CD4-positive, alpha-beta T cell (primary cell): ENCODE measurements around the gene VCAN. TPM values are rescaled to one million over a fixed set of nuclear protein-coding genes. Genes with fewer than 3 reads are reported as not detected.

Source experiments
- ATAC-seq: fragments of 200-7000 bp; cut with Tn5 transposase; one replicate; pipeline ENCODE4 v1.10.0; 2022; ENCODE audit warnings: mild to moderate bottlenecking; ENCODE audit not compliant: poor library complexity
- CTCF ChIA-PET: fragments of 350-600 bp; sonication (Branson Sonifier 250); formaldehyde crosslinking; loops from one replicate; lab custom pipeline; 2021; ENCODE audit warnings: antibody characterized with exemption, inconsistent platforms; lab: Charles Lee
- POLR2A ChIA-PET: fragments of 350-600 bp; sonication (Branson Sonifier 250); formaldehyde crosslinking; loops from one replicate; lab custom pipeline; 2021; ENCODE audit warnings: antibody characterized with exemption, inconsistent platforms; lab: Charles Lee
- DNase-seq, 14 experiments: peaks; one replicate each; pipeline ENCODE4 v3.0.0-alpha.2; 2013 to 2020; ENCODE audit warnings: mixed read lengths in 2 of 14
- H3K27ac ChIP-seq, 2 donors: one replicate each; pipeline versions ENCODE4 v1.5.1 to v1.7.0; 2013; ENCODE audit warnings: low read length in 2 of 2, low read depth in 1 of 2, mild to moderate bottlenecking in 1 of 2
- H3K27me3 ChIP-seq, 2 experiments: 1 replicate in 1 of 2; 2 replicates in 1 of 2; pipeline versions ENCODE4 v1.6.1 to v1.7.0; 2013; ENCODE audit warnings: low read length in 2 of 2, control low read depth in 1 of 2, mild to moderate bottlenecking in 1 of 2, moderate library complexity in 1 of 2; ENCODE audit not compliant: insufficient read depth in 2 of 2, control insufficient read depth in 1 of 2
- H3K36me3 ChIP-seq: one replicate; pipeline ENCODE4 v1.6.1; 2013; ENCODE audit warnings: low read length, control low read depth; ENCODE audit not compliant: insufficient read depth
- H3K4me1 ChIP-seq: one replicate; pipeline ENCODE4 v1.6.1; 2013; ENCODE audit warnings: low read length, control low read depth; ENCODE audit not compliant: insufficient read depth
- H3K4me3 ChIP-seq: one replicate; pipeline ENCODE4 v1.5.1; 2013; ENCODE audit warnings: mild to moderate bottlenecking, low read length, moderate library complexity
- H3K9me3 ChIP-seq, 2 experiments: 1 replicate in 1 of 2; 2 replicates in 1 of 2; pipeline versions ENCODE4 v1.6.1 to v1.7.0; 2013; ENCODE audit warnings: low read length in 2 of 2, mild to moderate bottlenecking in 2 of 2, control low read depth in 1 of 2, moderate library complexity in 1 of 2; ENCODE audit not compliant: control insufficient read depth in 1 of 2, insufficient read depth in 1 of 2
- H3K27ac Mint-ChIP-seq: one replicate; pipeline ENCODE4 v1.8.0; 2020; ENCODE audit warnings: mixed read lengths
- H3K27me3 Mint-ChIP-seq: one replicate; pipeline ENCODE4 v1.8.0; 2021; ENCODE audit warnings: mixed read lengths
- H3K36me3 Mint-ChIP-seq: one replicate; pipeline ENCODE4 v1.8.0; 2021; ENCODE audit warnings: low read depth, mixed read lengths
- H3K4me1 Mint-ChIP-seq: one replicate; pipeline ENCODE4 v1.8.0; 2021; ENCODE audit warnings: low read depth, mixed read lengths
- H3K4me3 Mint-ChIP-seq: one replicate; pipeline ENCODE4 v1.8.0; 2020; ENCODE audit warnings: mild to moderate bottlenecking, mixed read lengths
- H3K9me3 Mint-ChIP-seq: one replicate; pipeline ENCODE4 v1.8.0; 2020; ENCODE audit warnings: mixed read lengths
- CTCF ChIP-seq: fragments of 200-600 bp; IDR thresholded peaks from one replicate; pipeline ENCODE4 v1.8.0; 2022; ENCODE audit warnings: antibody characterized with exemption, mild to moderate bottlenecking
- intact Hi-C, 2 experiments: fragments of 100-400 bp; cut with DNase I in 1 of 2; cut with micrococcal nuclease in 1 of 2; formaldehyde crosslinking; loops; one replicate each; pipeline versions ENCODE4 v1.15.1 to v1.9.0; 2023 to 2025; cut with DNase I, micrococcal nuclease
- total RNA-seq, 174 experiments: library from RNA in 2 of 174; stranded (reverse) in 2 of 174; gene quantifications; one replicate each; pipeline ENCODE4 v1.2.3 and lab custom pipeline; 2021 to 2026

The VCAN gene
- total RNA-seq, 2 experiments from 2014 or later, result 6.4 to 7.1 TPM

DNA sequence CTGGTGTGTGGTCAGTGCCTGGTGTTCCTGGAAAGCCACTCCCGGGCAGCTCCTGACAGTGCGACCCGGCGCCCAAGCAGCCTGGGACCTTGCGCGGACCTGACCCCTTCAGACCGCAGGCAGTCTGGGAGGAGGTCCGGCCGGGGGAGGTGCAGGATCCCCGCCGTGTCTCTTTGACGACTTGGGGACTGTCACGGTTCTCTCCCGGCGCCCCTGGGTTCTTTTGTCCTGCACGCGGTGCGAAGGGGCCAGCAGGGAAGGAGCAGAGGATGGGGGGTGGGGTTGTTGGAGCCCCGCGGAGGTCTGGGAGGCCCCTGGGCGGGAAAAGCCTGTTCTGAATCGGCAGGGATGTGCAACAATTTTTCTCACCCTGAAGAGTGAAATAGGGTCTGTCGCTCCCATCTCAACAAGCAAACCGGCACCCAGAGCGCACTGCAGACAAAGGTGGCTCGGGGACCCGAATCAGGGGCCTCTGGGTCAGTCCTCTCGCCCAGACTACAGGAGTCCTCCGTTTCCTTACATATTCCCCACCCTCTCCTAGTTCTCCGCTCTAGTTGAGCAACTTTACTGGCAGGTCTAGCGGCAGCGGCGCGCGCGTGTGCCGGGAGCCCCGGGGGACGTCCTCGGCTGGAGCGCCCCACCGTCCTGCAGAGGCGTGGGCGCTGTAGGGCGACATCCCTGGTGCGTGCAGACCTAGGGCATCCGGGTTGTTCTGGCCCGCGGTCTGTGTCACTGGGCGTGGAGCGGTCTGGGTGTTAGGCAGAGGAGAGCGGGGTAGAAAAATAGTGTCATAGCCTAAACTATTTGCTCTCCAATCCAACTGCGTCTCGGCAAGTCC lies 1.2 kb downstream of the VCAN start:
- Histone ChIP-seq H3K27me3 (peaks cover 60 to 84% of the 10 kb centered on the region in 2 experiments), H3K27ac (no peak overlapping the region), H3K36me3 (no peaks in the 10 kb centered on the region), H3K4me1 (peaks cover 33% of the 10 kb centered on the region), H3K9me3 (peaks cover 0 to 21% of the 10 kb centered on the region in 2 experiments), H3K4me3 (peak overlapping the region; percentile 45)
- intact Hi-C loops, result loop anchor here in 1 of 2 experiments (5.0 kb wide), 1 partner anchor 1120 kb away; no protein-coding TSS in a partner anchor
- POLR2A ChIA-PET, result no interaction called here
- CTCF ChIA-PET, result no interaction called here
- Mint-ChIP-seq H3K4me1 (peaks cover 41% of the 10 kb centered on the region), H3K9me3 (no peaks in the 10 kb centered on the region), H3K27ac (no peak overlapping the region), H3K4me3 (peak overlapping the region; percentile 84), H3K27me3 (peaks cover 93% of the 10 kb centered on the region), H3K36me3 (no peaks in the 10 kb centered on the region)
- no peak for ATAC-seq
- peak in 2 of 14 experiments; percentile 27 to 47 for DNase-seq
- TF ChIP-seq CTCF, result no peak

DNA sequence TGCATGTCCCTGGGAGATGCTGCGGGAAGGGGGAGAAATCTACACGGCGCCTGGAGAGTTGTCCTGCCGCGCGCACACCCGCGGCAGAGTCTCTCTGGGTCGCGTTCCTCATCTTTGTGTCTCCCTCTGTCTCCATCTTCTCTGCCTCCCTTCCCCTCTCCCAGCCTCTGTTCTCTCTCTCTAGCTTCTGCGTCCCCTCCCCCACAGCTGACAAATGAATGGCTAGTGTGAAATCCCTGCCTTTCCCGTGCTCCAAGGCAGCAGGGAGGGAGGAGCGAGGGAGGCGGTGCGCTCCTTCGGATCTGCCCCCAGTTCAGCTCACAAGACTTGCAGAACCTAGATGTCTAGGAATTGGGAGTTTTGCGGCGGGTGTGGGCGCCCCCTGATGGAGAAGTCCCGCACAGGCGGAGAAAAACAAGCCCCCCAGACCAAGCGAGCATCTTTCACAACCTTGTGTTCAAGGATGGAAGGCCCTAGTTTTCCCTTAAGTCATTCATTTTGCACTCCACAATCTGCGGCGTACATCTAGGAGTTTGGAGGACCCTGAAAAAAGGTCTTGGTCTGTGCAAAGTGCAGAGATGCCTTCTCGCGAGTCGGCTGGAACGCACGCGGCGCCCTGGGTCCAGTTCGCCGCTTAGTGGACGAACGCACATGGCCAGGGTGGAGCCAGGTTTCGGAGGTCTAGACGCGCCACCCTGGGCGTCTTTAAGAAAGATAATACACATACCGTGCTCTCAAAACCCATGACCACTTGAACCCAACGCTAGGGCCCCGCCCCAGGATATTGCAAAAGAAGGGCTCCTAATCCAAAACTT lies 2.0 kb downstream of the VCAN start:
- Histone ChIP-seq H3K4me3 (peak overlapping the region; percentile 45), H3K36me3 (no peaks in the 10 kb centered on the region), H3K9me3 (peaks cover 0 to 21% of the 10 kb centered on the region in 2 experiments), H3K27ac (no peak overlapping the region), H3K27me3 (peaks cover 56 to 83% of the 10 kb centered on the region in 2 experiments), H3K4me1 (peaks cover 33% of the 10 kb centered on the region)
- no peak overlapping the region for H3K27ac Mint-ChIP-seq
- ChIA-PET POLR2A (no interaction called here), CTCF (no interaction called here)
- H3K9me3 Mint-ChIP-seq, result no peaks in the 10 kb centered on the region
- intact Hi-C loops, result loop anchor here in 1 of 2 experiments (5.0 kb wide), 1 partner anchor 1121 kb away; no protein-coding TSS in a partner anchor
- H3K4me3 Mint-ChIP-seq, result peak overlapping the region; percentile 84
- DNase-seq, result peak in 6 of 14 experiments; percentile 14 to 58 (median 40)
- peaks cover 41% of the 10 kb centered on the region for H3K4me1 Mint-ChIP-seq
- peaks cover 94% of the 10 kb centered on the region for H3K27me3 Mint-ChIP-seq
- no peaks in the 10 kb centered on the region for H3K36me3 Mint-ChIP-seq
- peak; percentile 43 for TF ChIP-seq CTCF
- ATAC-seq, result peak; percentile 46

DNA sequence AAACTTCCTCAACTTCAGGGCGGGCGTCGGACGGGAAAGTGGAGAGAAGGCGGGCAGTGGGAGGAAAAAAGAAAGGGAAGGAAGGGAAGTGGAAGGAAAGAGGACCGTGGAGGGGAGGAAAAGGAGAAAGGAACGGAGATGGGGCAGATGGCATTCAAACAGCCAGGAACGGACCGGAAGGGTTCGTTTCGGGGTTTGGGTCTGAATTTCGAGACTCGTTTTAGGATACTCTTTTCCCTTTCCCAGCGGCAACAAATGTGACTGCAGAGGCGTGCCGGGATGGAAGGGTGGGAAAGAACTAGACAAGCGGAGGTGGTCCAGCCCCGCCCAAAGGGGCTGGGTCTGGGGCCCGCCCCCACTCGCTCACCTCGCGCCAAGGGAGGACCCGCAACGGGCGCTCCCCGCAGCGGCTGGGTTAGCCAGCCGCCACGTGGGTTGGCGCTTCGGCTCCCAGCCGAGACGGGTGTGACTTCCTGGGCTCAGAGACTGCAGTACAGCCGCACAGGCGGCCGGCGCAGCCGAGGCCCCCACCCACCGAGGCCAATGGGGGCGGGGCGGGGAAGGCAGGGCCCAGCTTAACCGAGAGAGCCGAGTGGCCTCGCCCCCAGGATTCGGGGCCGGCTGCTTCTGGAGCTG lies 2.7 kb downstream of the VCAN start:
- ATAC-seq (peak; percentile 49), DNase-seq (peak in 4 of 14 experiments; percentile 15 to 55 (median 28))
- POLR2A ChIA-PET, result no interaction called here
- Histone ChIP-seq H3K27me3 (peaks cover 61 to 83% of the 10 kb centered on the region in 2 experiments), H3K4me3 (peak overlapping the region; percentile 45), H3K27ac (no peak overlapping the region), H3K36me3 (no peaks in the 10 kb centered on the region), H3K9me3 (peaks cover 0 to 21% of the 10 kb centered on the region in 2 experiments), H3K4me1 (peaks cover 33% of the 10 kb centered on the region)
- Mint-ChIP-seq H3K4me1 (peaks cover 41% of the 10 kb centered on the region), H3K36me3 (no peaks in the 10 kb centered on the region), H3K4me3 (peak overlapping the region; percentile 84), H3K27ac (no peak overlapping the region), H3K27me3 (peaks cover 94% of the 10 kb centered on the region), H3K9me3 (no peaks in the 10 kb centered on the region)
- CTCF ChIA-PET, result no interaction called here
- TF ChIP-seq CTCF, result no peak
- intact Hi-C loops, result loop anchor here in 1 of 2 experiments (5.0 kb wide), 1 partner anchor 1122 kb away; no protein-coding TSS in a partner anchor
